GM18507 (cell line): ENCODE measurements around the gene JCAD.
"Not testable (repeated sequence)": the region's sequence is repeated elsewhere in the genome, so short reads cannot be mapped to it uniquely, and the experiment has no call there.

Experiments used
- DNase-seq: peaks from one replicate; pipeline ENCODE4 v3.0.0; 2011; ENCODE audit warnings: low read depth; ENCODE audit not compliant: insufficient read length; ENCODE audit errors: extremely low spot score
- FAIRE-seq: peaks from 2 replicates; lab custom pipeline; 2011; peaks lifted over from hg19 to GRCh38; lab: Jason Lieb, UNC

JCAD gene

DNA sequence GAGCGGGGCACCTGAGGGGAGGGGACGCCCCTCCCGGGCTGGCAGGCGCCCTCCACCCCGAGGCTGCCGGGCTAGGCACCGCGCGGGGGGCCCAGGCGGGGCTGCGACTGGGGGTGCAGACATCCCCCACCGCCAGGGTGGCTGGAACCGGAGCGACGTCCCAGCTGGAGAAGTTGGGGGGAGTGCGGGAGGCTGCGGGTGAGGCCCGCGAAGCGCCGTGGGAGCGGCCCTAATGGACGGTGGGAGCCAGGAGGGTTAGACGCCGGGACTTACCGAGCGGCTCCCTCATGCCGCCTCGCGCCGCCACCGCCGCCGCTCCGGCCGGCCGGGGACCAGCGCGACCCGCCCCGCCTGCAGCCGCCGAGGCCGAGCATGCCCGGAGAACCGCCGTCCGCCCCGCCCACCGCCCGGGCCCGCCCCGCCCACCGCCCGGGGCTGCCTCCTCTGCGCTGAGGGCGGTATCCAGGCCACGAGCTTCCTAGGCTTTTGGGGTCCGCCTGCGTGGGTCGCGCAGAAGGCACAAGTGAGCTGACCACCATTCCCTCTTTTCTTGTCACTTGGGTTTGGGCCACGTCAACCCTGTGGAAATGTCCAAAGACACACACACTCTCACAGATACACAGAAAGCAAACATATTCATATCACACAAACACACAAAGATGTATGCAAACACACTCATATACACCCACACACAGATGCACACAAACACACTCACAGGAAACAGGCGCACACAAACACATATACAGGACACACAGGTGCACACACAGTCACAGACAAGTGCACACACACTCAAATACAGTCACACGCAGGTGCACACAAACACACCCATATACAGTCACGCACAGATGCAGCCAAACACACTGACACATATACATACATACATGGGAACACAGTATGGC is at the start of gene JCAD:
Gene JCAD (minus strand): TSS at position 378 of the 899 bp plus-strand sequence. CDS start 11,774 bp downstream, outside the sequence.
- DNase-seq (peak; percentile 15), FAIRE-seq (no peak)

DNA sequence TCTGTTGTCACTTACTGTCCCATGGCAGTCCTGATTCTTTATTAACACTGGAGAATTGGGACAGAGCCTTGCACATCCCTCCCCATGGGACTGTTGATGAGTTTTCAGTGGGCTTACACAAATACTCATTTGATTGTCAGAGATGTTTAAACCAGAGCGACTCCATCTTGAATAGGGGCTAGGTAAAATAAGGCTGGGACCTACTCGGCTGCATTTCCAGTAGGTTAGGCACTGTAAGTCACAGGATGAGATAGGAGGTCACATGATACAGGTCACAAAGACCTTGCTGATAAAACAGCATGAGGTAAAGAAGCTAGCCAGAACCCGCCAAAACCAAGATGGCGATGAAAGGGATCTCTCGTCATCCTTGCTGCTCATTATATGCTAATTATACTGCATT is 47.6 kb upstream of the JCAD start:
- DNase-seq: no peak
- FAIRE-seq: no peak

DNA sequence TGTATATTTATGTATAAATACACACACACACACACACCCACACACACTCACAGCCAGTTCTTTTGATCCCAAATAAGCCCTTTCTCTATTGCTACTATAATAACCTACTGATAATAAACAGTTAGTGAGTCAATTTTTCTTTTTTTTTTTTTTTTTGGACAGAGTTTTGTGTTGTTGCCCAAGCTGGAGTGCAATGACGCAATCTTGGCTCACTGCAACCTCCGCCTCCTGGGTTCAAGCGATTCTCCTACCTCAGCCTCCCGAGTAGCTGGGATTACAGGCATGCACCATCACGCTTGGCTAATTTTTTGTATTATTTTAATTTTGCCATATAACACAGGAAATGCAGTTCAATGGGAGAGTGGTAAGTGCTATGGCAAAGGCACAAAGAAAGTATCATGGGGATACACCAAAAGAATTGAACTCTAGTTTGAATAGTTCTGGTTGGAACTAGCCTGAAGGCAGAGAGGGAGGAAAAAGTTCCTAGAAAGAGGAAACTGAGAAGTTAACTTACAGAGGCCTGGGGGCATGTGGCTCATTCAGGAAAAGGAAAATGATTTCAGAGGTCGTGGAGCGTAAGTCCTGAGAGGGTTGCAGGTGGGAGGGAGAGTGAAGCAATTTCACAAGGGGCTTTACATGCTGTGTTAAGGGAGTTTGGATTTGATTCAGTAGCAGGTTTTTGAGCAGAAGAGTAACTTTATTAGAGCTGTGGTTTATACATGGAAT is 44.4 kb upstream of the JCAD start:
- no peak for FAIRE-seq
- no peak for DNase-seq

GRCh38 chr10:30099706-30100105 is 40.3 kb upstream of the JCAD start:
- DNase-seq, FAIRE-seq: not testable (repeated sequence)

GRCh38 chr10:30099101-30099500 is 39.7 kb upstream of the JCAD start:
- no peak for DNase-seq
- FAIRE-seq: no peak

- DNase-seq: no peak
- no peak for FAIRE-seq
These were observed 39.2 kb upstream of the JCAD start for GRCh38 chr10:30098629-30099028.

DNA sequence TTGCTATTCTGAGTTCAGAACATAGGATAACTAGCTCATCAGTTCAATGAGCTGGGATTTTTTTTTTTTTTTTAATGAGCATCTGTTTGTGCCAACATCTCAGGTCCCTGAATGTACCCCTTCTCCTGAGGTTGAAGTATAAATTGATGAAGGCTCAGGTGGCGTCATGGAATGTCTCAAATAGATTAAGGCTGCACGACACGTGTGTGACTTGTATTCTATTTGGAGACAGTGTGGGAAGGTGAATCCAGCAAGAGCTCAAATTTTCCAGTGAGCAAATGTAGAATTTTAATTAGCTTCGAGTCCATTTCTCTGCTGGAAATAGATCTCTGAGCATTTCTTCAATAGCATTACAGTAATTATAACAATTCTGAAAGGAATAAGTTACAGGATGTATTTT is 37.2 kb upstream of the JCAD start:
- FAIRE-seq (no peak), DNase-seq (no peak)

- FAIRE-seq: no peak
These were observed 36.4 kb upstream of the JCAD start for GRCh38 chr10:30095631-30096422.

GRCh38 chr10:30094601-30095000 is 35.2 kb upstream of the JCAD start:
- DNase-seq: no peak
- no peak for FAIRE-seq

More at GRCh38 chr10:30095631-30096422, 36.4 kb upstream of the JCAD start:
- no peak for DNase-seq

DNA sequence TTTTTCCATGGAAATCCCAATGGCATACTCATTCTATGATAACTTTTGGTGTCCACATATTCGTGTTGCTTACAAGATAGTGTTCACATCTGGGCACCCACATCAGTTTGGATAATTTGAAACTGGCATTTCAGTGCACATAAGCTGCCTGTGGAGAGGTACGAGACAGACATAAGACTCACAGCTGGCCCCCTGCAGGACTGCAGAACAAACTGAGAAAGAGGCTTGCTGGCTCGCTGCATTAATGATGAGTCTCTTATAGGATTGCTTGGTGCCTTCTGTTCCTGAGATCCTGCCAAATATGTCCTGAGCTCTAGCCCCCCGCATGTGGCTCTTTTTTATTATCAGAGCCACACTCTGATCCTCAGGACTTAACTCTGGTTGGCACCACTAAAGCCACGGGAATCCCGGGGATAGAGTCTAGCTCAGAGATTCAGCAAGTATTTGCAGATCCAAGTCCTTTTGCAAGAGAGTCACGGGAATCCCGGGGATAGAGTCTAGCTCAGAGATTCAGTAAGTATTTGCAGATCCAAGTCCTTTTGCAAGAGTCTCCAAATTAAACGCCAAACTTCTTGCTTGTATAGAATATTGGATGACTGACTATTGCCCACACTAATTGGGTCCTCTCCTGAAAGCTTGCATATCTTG is 34.0 kb upstream of the JCAD start:
- DNase-seq (no peak), FAIRE-seq (no peak)

DNA sequence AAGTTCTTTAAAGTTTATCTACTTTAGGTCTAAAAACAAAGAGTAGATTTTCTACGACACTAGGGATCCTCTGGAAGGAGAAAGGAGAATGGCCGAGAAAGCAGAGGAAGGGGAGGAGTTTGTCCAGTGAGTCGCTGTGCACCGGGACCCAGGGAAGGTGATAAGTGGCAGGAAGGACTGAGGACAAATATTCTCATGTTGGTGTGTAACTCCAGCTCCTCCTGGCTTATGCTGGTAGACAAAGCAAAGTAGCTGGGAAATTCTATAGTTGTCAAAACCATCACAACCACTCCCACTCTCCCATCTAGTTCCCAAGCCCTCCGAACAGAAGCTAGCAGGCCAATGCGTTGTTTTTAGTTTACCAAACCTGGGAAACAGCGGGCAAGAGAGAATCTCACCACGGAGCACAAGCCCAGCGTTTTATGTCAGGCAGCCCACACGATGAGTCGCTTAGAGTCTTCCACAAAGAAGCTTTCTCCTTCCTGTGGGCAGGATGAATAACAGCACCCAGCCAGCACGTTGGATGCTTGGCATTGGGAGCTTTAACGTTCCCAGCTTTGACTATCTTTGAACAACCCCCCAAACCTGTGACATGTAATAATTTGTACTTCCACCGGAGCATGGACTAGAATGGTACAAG is 32.9 kb upstream of the JCAD start:
- FAIRE-seq: no peak
- no peak for DNase-seq

DNA sequence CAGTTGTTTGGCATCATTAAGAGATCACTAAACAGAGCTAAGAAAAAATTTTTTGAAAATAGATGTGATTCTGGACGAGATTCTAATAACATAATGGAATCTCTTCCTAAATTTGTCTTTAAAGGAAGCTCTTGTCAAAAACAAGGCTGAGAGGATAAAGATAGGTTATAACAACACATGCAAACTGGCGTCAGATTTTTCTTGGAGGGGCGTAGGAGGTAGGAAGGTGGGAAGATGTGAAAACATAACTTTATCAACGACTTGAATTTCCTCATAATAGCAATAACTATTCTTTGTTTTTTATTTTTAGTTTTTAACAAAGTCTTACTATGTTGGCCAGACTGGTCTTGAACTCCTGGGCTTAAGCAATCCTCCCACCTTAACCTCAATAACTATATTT is 31.8 kb upstream of the JCAD start:
- DNase-seq (no peak), FAIRE-seq (no peak)

GRCh38 chr10:30088178-30088577 is 28.8 kb upstream of the JCAD start:
- FAIRE-seq (no peak), DNase-seq (no peak)

DNA sequence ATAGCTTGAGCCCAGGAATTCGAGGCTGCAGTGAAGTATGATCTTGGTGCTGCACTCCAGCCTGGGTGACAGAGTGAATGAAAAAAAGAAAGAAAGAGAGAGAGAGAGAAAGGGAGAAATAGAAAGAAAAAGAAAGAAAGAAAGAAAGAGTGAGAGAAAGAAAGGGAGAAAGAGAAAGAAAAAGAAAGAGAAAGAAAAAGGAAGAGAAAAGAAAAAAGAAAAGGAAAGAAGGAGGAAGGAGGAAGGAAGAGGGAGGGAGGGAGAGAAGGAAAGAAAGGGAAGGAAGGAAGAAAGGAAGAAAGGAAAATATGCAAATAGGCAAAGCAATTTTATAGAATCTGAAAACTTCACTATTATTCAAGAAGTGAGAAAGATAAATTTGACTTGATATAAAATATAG is 24.5 kb upstream of the JCAD start:
- no peak for FAIRE-seq

DNA sequence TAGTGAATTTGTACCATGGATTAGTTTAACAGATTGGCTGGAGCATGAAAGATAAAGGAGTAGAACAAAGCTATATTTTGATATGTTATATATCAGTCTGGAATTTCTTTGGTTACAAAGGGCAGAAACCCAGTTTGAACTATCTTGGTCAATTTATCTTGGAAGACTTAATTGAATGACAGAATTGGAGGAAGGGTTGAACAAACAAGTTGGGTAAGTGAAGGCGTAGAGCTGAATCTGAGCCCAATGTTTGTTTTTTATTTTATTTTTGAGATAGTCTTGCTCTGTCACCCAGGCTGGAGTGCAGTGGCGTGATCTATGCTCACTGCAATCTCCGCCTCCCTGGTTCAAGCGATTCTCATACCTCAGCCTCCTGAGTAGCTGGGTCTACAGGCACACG is 21.8 kb upstream of the JCAD start:
- no peak for FAIRE-seq

More for the DNA sequence above, 24.5 kb upstream of the JCAD start:
- DNase-seq: no peak

GRCh38 chr10:30080161-30080560 is 20.8 kb upstream of the JCAD start:
- DNase-seq (no peak), FAIRE-seq (no peak)

More for the DNA sequence above, 21.8 kb upstream of the JCAD start:
- DNase-seq: no peak

DNA sequence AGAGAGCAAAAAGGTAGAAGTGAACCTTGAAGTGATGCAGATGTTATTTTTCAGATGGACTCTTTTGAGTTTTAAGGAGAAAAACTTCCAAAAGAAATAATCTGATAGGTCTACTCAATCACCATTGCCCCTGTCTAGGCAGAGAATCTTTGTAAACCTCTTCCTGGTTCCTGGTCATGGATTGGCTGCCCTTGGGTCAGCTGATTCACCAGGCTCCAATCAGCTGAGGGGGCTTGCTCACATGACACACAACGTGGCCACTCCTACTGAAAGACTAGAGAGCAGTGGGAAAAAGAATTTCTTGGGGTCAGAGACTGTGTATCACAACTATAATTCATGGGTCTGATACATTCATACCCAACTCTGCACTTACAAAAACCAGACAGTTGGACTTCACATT is 20.0 kb upstream of the JCAD start:
- no peak for DNase-seq
- FAIRE-seq: no peak

DNA sequence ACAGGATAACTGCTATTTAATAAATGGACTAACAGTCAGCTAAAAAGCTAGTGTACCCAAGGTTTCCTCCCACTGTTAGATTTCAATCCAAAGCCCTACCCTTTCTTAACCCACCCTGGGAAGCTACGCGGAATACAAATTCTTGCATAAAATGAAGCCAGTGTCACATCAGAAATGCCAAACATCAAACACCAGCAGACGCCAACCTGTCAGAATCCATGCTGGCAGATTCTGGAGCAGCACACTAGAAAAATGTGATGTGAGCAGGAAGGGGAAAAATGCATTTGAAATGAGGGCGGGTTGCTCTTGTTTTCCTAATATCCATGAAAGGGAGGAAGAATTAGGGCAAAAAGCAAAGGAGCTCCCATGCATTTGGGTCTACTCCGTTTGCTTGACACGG is 16.1 kb upstream of the JCAD start:
- no peak for FAIRE-seq
- DNase-seq: no peak

DNA sequence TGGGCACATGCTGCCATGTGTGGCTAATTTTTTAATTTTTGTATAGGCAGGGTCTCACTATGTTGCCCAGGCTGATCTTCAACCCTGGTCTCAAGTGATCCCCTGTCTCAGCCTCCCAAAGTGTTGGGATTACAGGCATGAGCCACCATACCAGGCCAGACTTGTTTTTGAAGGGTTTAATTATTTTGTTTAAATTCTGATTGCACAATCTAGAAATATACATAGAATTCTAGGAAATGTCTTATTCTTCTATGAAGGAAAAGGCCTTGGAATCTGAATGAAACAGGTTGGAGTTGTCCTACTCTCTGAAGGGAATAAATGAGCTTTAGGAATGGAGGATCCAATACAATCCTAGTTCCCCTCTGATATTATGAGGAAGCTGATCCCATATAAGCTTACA is 15.5 kb upstream of the JCAD start:
- no peak for FAIRE-seq
- no peak for DNase-seq
